SK-N-SH (cell line): ENCODE results near the gene MTCH1.

Experiments used
- CTCF ChIP-seq: fragments of 200-600 bp; sonication (generic); IDR thresholded peaks from 2 replicates; pipeline ENCODE4 v1.6.1; 2017; ENCODE audit warnings: antibody characterized with exemption, mild to moderate bottlenecking, moderate library complexity
- EZH2phosphoT487 ChIP-seq: fragments of 200-600 bp; sonication (generic); IDR thresholded peaks from 2 replicates; pipeline ENCODE4 v1.6.1; 2017; ENCODE audit warnings: low read depth, mixed run types, mild to moderate bottlenecking, antibody characterized with exemption, moderate library complexity, borderline replicate concordance
- FOXJ3 ChIP-seq: sonication (generic); formaldehyde crosslinking; IDR thresholded peaks from 2 replicates; pipeline ENCODE4 v1.5.1; 2020; ENCODE audit warnings: mild to moderate bottlenecking, missing genetic modification reagents
- JUND ChIP-seq: IDR thresholded peaks from 2 replicates; pipeline ENCODE4 v1.4.0; 2012
- RFX5 ChIP-seq: IDR thresholded peaks from 2 replicates; pipeline ENCODE4 v1.6.1; 2012; ENCODE audit warnings: mild to moderate bottlenecking, improper control_type of control experiment, low read length
- RXRA ChIP-seq: IDR thresholded peaks from 2 replicates; pipeline ENCODE4 v1.4.0; 2012; ENCODE audit warnings: low read depth, mild to moderate bottlenecking, borderline replicate concordance
- TAF1 ChIP-seq: IDR thresholded peaks from 2 replicates; pipeline ENCODE4 v1.6.1; 2012; ENCODE audit warnings: low read depth, mild to moderate bottlenecking, low read length, moderate library complexity, borderline replicate concordance
- TEAD4 ChIP-seq: IDR thresholded peaks from 2 replicates; pipeline ENCODE4 v1.4.0; 2012; ENCODE audit warnings: mild to moderate bottlenecking, borderline replicate concordance; ENCODE audit not compliant: insufficient read depth
- YY1 ChIP-seq: IDR thresholded peaks from 2 replicates; pipeline ENCODE4 v1.4.0; 2012; ENCODE audit warnings: low read depth, mild to moderate bottlenecking
- TF ChIP-seq, protein P1 (sequence below): IDR thresholded peaks from 2 replicates; pipeline ENCODE4 v1.4.0; 2012; ENCODE audit warnings: low read depth, borderline replicate concordance
- TF ChIP-seq, protein P2 (sequence below): IDR thresholded peaks from 2 replicates; pipeline ENCODE4 v1.4.0; 2012; ENCODE audit warnings: low read depth

GRCh38 chr6:37010402-37010892, 24.5 kb upstream of the MTCH1 start:
- no peak for TF ChIP-seq EZH2phosphoT487
- no peak for TF ChIP-seq YY1
- no peak for TF ChIP-seq JUND
- no peak for TF ChIP-seq RFX5
- no peak for TF ChIP-seq CTCF
- no peak for TF ChIP-seq TAF1
- TF ChIP-seq, protein P1, sequence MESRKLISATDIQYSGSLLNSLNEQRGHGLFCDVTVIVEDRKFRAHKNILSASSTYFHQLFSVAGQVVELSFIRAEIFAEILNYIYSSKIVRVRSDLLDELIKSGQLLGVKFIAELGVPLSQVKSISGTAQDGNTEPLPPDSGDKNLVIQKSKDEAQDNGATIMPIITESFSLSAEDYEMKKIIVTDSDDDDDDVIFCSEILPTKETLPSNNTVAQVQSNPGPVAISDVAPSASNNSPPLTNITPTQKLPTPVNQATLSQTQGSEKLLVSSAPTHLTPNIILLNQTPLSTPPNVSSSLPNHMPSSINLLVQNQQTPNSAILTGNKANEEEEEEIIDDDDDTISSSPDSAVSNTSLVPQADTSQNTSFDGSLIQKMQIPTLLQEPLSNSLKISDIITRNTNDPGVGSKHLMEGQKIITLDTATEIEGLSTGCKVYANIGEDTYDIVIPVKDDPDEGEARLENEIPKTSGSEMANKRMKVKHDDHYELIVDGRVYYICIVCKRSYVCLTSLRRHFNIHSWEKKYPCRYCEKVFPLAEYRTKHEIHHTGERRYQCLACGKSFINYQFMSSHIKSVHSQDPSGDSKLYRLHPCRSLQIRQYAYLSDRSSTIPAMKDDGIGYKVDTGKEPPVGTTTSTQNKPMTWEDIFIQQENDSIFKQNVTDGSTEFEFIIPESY = no peak
- no peak for TF ChIP-seq RXRA
- no peak for TF ChIP-seq FOXJ3 (CRISPR knock-in tag)
- TF ChIP-seq, protein P2, sequence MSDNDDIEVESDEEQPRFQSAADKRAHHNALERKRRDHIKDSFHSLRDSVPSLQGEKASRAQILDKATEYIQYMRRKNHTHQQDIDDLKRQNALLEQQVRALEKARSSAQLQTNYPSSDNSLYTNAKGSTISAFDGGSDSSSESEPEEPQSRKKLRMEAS = no peak
- TF ChIP-seq TEAD4 = no peak
